ENCODE results near the gene PICK1.

Gene PICK1

GRCh38 chr22:38072322-38073149, 15.3 kb downstream of the PICK1 start:
- Histone ChIP-seq H2BK15ac (replicated peaks; ENCODE audit: low read depth) (no peak overlapping the region), H3K27ac (ENCODE audit: low read depth, low read length) (no peak overlapping the region), H2AK5ac (ENCODE audit: low read length) (no peak overlapping the region), H3K36me3 (ENCODE audit: control insufficient read depth, insufficient read depth, low read length) (no peaks in the 10 kb centered on the region), H4K8ac (ENCODE audit: low read depth, low read length) (no peak overlapping the region), H3K4ac (ENCODE audit: low read depth, low read length) (no peak overlapping the region), H3K4me3 (ENCODE audit: low read length) (no peak overlapping the region), H3K27me3 (ENCODE audit: insufficient read depth, low read length, poor library complexity) (no peaks in the 10 kb centered on the region), H3K56ac (ENCODE audit: low read length) (no peak overlapping the region), H2BK5ac (ENCODE audit: low read length) (no peak overlapping the region), H2BK120ac (ENCODE audit: low read depth, low read length) (no peak overlapping the region), H3K23ac (ENCODE audit: low read length) (no peak overlapping the region), H3K79me2 (ENCODE audit: control insufficient read depth, insufficient read depth, low read length) (no peaks in the 10 kb centered on the region), H3K9ac (ENCODE audit: low read length) (no peak overlapping the region), H4K5ac (ENCODE audit: low read length) (no peak overlapping the region), H3K18ac (ENCODE audit: low read length) (no peak overlapping the region), H3K4me1 (ENCODE audit: control insufficient read depth, low read depth, low read length) (no peaks in the 10 kb centered on the region), H3K4me2 (ENCODE audit: low read length) (no peak overlapping the region), H3K79me1 (ENCODE audit: low read length) (no peaks in the 10 kb centered on the region)
- WGBS (ENCODE audit: extremely low coverage, insufficient coverage, low lambda C conversion rate): no CpG with 5 or more reads among the region's 25 CpGs
- DNase-seq: no peak

GRCh38 chr22:38073150-38074130, 16.2 kb downstream of the PICK1 start:
- no CpG with 5 or more reads among the region's 28 CpGs for WGBS (ENCODE audit: extremely low coverage, insufficient coverage, low lambda C conversion rate)
- Histone ChIP-seq H3K79me1 (ENCODE audit: low read length) (no peaks in the 10 kb centered on the region), H3K79me2 (ENCODE audit: control insufficient read depth, insufficient read depth, low read length) (no peaks in the 10 kb centered on the region), H3K9ac (ENCODE audit: low read length) (no peak overlapping the region), H3K36me3 (ENCODE audit: control insufficient read depth, insufficient read depth, low read length) (no peaks in the 10 kb centered on the region), H3K27me3 (ENCODE audit: insufficient read depth, low read length, poor library complexity) (no peaks in the 10 kb centered on the region), H4K8ac (ENCODE audit: low read depth, low read length) (no peak overlapping the region), H3K4me3 (ENCODE audit: low read length) (no peak overlapping the region), H3K23ac (ENCODE audit: low read length) (no peak overlapping the region), H4K5ac (ENCODE audit: low read length) (no peak overlapping the region), H2BK120ac (ENCODE audit: low read depth, low read length) (no peak overlapping the region), H3K56ac (ENCODE audit: low read length) (no peak overlapping the region), H2BK5ac (ENCODE audit: low read length) (no peak overlapping the region), H3K4me1 (ENCODE audit: control insufficient read depth, low read depth, low read length) (no peaks in the 10 kb centered on the region), H3K27ac (ENCODE audit: low read depth, low read length) (no peak overlapping the region), H3K18ac (ENCODE audit: low read length) (no peak overlapping the region), H3K4ac (ENCODE audit: low read depth, low read length) (no peak overlapping the region), H2BK15ac (replicated peaks; ENCODE audit: low read depth) (no peak overlapping the region), H3K4me2 (ENCODE audit: low read length) (no peak overlapping the region), H2AK5ac (ENCODE audit: low read length) (no peak overlapping the region)
- no peak for DNase-seq

GRCh38 chr22:38074181-38075104, 17.2 kb downstream of the PICK1 start:
- no peak overlapping the region for H3K23ac ChIP-seq (ENCODE audit: low read length)
- H3K9ac ChIP-seq (ENCODE audit: low read length): no peak overlapping the region
- WGBS (ENCODE audit: extremely low coverage, insufficient coverage, low lambda C conversion rate): no CpG with 5 or more reads among the region's 47 CpGs
- H3K4me3 ChIP-seq (ENCODE audit: low read length): no peak overlapping the region
- no peak overlapping the region for H2AK5ac ChIP-seq (ENCODE audit: low read length)
- no peak overlapping the region for H3K27ac ChIP-seq (ENCODE audit: low read depth, low read length)
- H2BK5ac ChIP-seq (ENCODE audit: low read length): no peak overlapping the region
- H3K4me2 ChIP-seq (ENCODE audit: low read length): no peak overlapping the region
- no peak overlapping the region for H4K5ac ChIP-seq (ENCODE audit: low read length)
- no peak overlapping the region for H3K56ac ChIP-seq (ENCODE audit: low read length)
- H4K8ac ChIP-seq (ENCODE audit: low read depth, low read length): no peak overlapping the region
- H3K79me1 ChIP-seq (ENCODE audit: low read length): no peaks in the 10 kb centered on the region
- H2BK15ac ChIP-seq (replicated peaks; ENCODE audit: low read depth): no peak overlapping the region
- no peaks in the 10 kb centered on the region for H3K36me3 ChIP-seq (ENCODE audit: control insufficient read depth, insufficient read depth, low read length)
- no peaks in the 10 kb centered on the region for H3K27me3 ChIP-seq (ENCODE audit: insufficient read depth, low read length, poor library complexity)
- H2BK120ac ChIP-seq (ENCODE audit: low read depth, low read length): no peak overlapping the region
- H3K4ac ChIP-seq (ENCODE audit: low read depth, low read length): no peak overlapping the region
- no peak overlapping the region for H3K18ac ChIP-seq (ENCODE audit: low read length)
- no peaks in the 10 kb centered on the region for H3K4me1 ChIP-seq (ENCODE audit: control insufficient read depth, low read depth, low read length)
- no peaks in the 10 kb centered on the region for H3K79me2 ChIP-seq (ENCODE audit: control insufficient read depth, insufficient read depth, low read length)
- peak; percentile 71 for DNase-seq

- WGBS (ENCODE audit: extremely low coverage, insufficient coverage, low lambda C conversion rate): no CpG with 5 or more reads among the region's 32 CpGs
- Histone ChIP-seq H3K4me3 (ENCODE audit: low read length) (no peak overlapping the region), H3K18ac (ENCODE audit: low read length) (no peak overlapping the region), H2BK15ac (replicated peaks; ENCODE audit: low read depth) (no peak overlapping the region), H3K56ac (ENCODE audit: low read length) (no peak overlapping the region), H4K5ac (ENCODE audit: low read length) (no peak overlapping the region), H2BK5ac (ENCODE audit: low read length) (no peak overlapping the region), H3K79me1 (ENCODE audit: low read length) (no peaks in the 10 kb centered on the region), H3K9ac (ENCODE audit: low read length) (no peak overlapping the region), H3K36me3 (ENCODE audit: control insufficient read depth, insufficient read depth, low read length) (no peaks in the 10 kb centered on the region), H3K4me2 (ENCODE audit: low read length) (no peak overlapping the region), H3K27me3 (ENCODE audit: insufficient read depth, low read length, poor library complexity) (no peaks in the 10 kb centered on the region), H3K4ac (ENCODE audit: low read depth, low read length) (no peak overlapping the region), H3K79me2 (ENCODE audit: control insufficient read depth, insufficient read depth, low read length) (no peaks in the 10 kb centered on the region), H3K23ac (ENCODE audit: low read length) (no peak overlapping the region), H3K4me1 (ENCODE audit: control insufficient read depth, low read depth, low read length) (no peaks in the 10 kb centered on the region), H2BK120ac (ENCODE audit: low read depth, low read length) (no peak overlapping the region), H3K27ac (ENCODE audit: low read depth, low read length) (no peak overlapping the region), H2AK5ac (ENCODE audit: low read length) (no peak overlapping the region), H4K8ac (ENCODE audit: low read depth, low read length) (no peak overlapping the region)
- DNase-seq: no peak
Measured at GRCh38 chr22:38075105-38075825, 18.1 kb downstream of the PICK1 start.

- no CpG with 5 or more reads among the region's 13 CpGs for WGBS (ENCODE audit: extremely low coverage, insufficient coverage, low lambda C conversion rate)
- Histone ChIP-seq H3K4me2 (ENCODE audit: low read length) (no peak overlapping the region), H3K56ac (ENCODE audit: low read length) (no peak overlapping the region), H3K4me3 (ENCODE audit: low read length) (no peak overlapping the region), H3K79me1 (ENCODE audit: low read length) (no peaks in the 10 kb centered on the region), H3K9ac (ENCODE audit: low read length) (no peak overlapping the region), H3K23ac (ENCODE audit: low read length) (no peak overlapping the region), H3K79me2 (ENCODE audit: control insufficient read depth, insufficient read depth, low read length) (no peaks in the 10 kb centered on the region), H3K4ac (ENCODE audit: low read depth, low read length) (no peak overlapping the region), H3K4me1 (ENCODE audit: control insufficient read depth, low read depth, low read length) (no peaks in the 10 kb centered on the region), H2BK15ac (replicated peaks; ENCODE audit: low read depth) (no peak overlapping the region), H2AK5ac (ENCODE audit: low read length) (no peak overlapping the region), H2BK120ac (ENCODE audit: low read depth, low read length) (no peak overlapping the region), H3K18ac (ENCODE audit: low read length) (no peak overlapping the region), H3K27ac (ENCODE audit: low read depth, low read length) (no peak overlapping the region), H4K8ac (ENCODE audit: low read depth, low read length) (no peak overlapping the region), H4K5ac (ENCODE audit: low read length) (no peak overlapping the region), H3K27me3 (ENCODE audit: insufficient read depth, low read length, poor library complexity) (no peaks in the 10 kb centered on the region), H3K36me3 (ENCODE audit: control insufficient read depth, insufficient read depth, low read length) (no peaks in the 10 kb centered on the region), H2BK5ac (ENCODE audit: low read length) (no peak overlapping the region)
- DNase-seq: no peak
Measured at GRCh38 chr22:38075961-38076360, 18.8 kb downstream of the PICK1 start.
